K562 (cell line): ENCODE results near the gene NDUFB10. TPM values are rescaled to one million over a fixed set of nuclear protein-coding genes. Genes with fewer than 3 reads are reported as not detected.
A peak's percentile ranks its signal among the peaks of the same experiment; 100 is the strongest.

Experiments used
- MTA2 ChIP-seq: fragments of 450-650 bp; IDR thresholded peaks from 2 replicates; pipeline ENCODE4 v1.6.1; 2016; ENCODE audit warnings: low read depth
- TAF9B ChIP-seq: fragments of 450-650 bp; IDR thresholded peaks from 2 replicates; pipeline ENCODE4 v1.6.1; 2018; ENCODE audit warnings: mild to moderate bottlenecking; ENCODE audit not compliant: partially characterized antibody
- TEAD1 ChIP-seq, 2 experiments: fragments of 450-650 bp in 1 of 2; sonication (generic) in 1 of 2; formaldehyde crosslinking; IDR thresholded peaks; 2 replicates each; pipeline versions ENCODE4 v1.4.0 to v1.8.0; 2020 to 2022; ENCODE audit warnings: mild to moderate bottlenecking in 2 of 2, missing genetic modification reagents in 1 of 2
- THAP12 ChIP-seq: fragments of 250-450 bp; sonication (Bioruptor Pico); IDR thresholded peaks from 2 replicates; pipeline ENCODE4 v1.9.0; 2021; ENCODE audit warnings: mild to moderate bottlenecking, inconsistent platforms
- ZBTB49 ChIP-seq: sonication (generic); formaldehyde crosslinking; IDR thresholded peaks from 2 replicates; pipeline ENCODE4 v1.8.0; 2022; ENCODE audit warnings: missing genetic modification reagents, mild to moderate bottlenecking, borderline replicate concordance
- ZNF354B ChIP-seq: fragments of 250-450 bp; sonication (Bioruptor Pico); IDR thresholded peaks from 2 replicates; pipeline ENCODE4 v1.4.0; 2020
- polyA plus RNA-seq, 8 experiments: library from polyadenylated mRNA; depleted of rRNA in 4 of 8; stranded (reverse) in 5 of 8; unstranded in 3 of 8; fragments of >200 nt; fragmentation: Nextera tagmentation in 2 of 8; fragmentation: Illumina TruSeq in 1 of 8; extraction: Ambion mirVana in 2 of 8; extraction: Trizol in 1 of 8; gene quantifications; 2 replicates each; pipeline versions ENCODE4 v1.2.1 to v1.2.3, GENCODE V29; 2011 to 2014; ENCODE audit warnings: inconsistent platforms in 1 of 8, missing spikeins in 1 of 8
- total RNA-seq, 7 experiments: library from RNA; depleted of rRNA in 6 of 7; stranded (reverse); fragments of >200 nt in 6 of 7; fragmentation: Illumina TruSeq in 2 of 7; extraction: Trizol in 2 of 7; gene quantifications; 2 replicates each; pipeline versions ENCODE4 v1.2.1 to v1.2.3, GENCODE V29; 2011 to 2021; ENCODE audit warnings: low replicate concordance in 1 of 7
- TF ChIP-seq, protein P1 (sequence below): fragments of 450-650 bp; IDR thresholded peaks from 2 replicates; pipeline ENCODE4 v1.6.1; 2017; ENCODE audit warnings: antibody characterized with exemption
- TF ChIP-seq, protein P2 (sequence below), 2 experiments: fragments of 450-650 bp; conservative IDR thresholded peaks; 2 replicates each; pipeline ENCODE4 v1.6.1; 2017; ENCODE audit warnings: mild to moderate bottlenecking in 2 of 2, moderate library complexity in 2 of 2
- TF ChIP-seq, protein P3 (sequence below): IDR thresholded peaks from 2 replicates; pipeline ENCODE4 v1.6.1; 2011; ENCODE audit warnings: borderline replicate concordance, low read depth, mild to moderate bottlenecking, moderate library complexity, low read length; ENCODE audit not compliant: insufficient read depth, poor library complexity, severe bottlenecking
- TF ChIP-seq, protein P4 (sequence below): fragments of 250-450 bp; sonication (Bioruptor Pico); IDR thresholded peaks from 2 replicates; pipeline ENCODE4 v1.8.0; 2022; ENCODE audit warnings: inconsistent platforms
- TF ChIP-seq, protein P5 (sequence below): fragments of 200-800 bp; sonication (Bioruptor generic); IDR thresholded peaks from 2 replicates; pipeline ENCODE4 v1.6.1; 2017; ENCODE audit warnings: missing genetic modification characterization, missing compliant biosample characterization

Gene NDUFB10
- total and polyA plus RNA-seq, 9 of the 15 experiments (the other 6 are each of a cell fraction or from before 2014, with no cell fraction given): 69.3 to 527 (median 161) TPM

DNA sequence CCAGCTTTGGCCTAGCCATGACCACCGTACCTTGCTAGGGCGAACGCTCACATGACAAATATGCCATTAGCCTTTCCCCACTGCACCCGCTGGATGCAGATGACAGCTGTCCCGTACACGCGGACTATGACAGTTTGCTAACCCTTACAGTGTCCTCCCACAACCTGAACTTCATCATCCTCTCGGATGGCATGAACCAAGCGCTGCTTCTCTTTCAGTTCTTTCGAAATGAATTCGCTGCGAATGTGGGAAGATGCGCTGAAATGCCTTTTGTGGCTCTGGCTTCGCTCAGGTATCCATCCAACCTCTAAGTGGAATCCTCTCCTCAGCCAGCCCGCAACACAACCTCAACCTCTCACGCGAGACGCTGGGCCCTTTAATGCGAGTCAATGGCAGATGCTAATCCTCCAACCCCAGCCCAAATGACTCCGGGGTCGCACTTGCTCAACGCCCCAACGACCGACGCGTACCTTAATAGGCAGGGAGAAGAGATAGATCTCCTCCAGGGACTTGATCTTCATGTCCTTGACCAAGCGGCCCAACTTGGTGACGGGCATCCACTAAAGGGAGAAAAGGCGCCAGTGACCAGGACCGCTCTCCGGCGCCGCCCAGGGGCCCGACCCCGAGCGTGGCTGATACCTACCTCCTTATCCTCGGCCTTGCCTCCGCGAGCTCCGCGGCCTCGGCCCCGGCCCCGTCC, 4.6 kb downstream of the NDUFB10 start (continued):
- no peak; the same call in 1 of the 2 replicates for TF ChIP-seq ZBTB49
- TF ChIP-seq, protein P1, sequence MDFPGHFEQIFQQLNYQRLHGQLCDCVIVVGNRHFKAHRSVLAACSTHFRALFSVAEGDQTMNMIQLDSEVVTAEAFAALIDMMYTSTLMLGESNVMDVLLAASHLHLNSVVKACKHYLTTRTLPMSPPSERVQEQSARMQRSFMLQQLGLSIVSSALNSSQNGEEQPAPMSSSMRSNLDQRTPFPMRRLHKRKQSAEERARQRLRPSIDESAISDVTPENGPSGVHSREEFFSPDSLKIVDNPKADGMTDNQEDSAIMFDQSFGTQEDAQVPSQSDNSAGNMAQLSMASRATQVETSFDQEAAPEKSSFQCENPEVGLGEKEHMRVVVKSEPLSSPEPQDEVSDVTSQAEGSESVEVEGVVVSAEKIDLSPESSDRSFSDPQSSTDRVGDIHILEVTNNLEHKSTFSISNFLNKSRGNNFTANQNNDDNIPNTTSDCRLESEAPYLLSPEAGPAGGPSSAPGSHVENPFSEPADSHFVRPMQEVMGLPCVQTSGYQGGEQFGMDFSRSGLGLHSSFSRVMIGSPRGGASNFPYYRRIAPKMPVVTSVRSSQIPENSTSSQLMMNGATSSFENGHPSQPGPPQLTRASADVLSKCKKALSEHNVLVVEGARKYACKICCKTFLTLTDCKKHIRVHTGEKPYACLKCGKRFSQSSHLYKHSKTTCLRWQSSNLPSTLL: no peak
- TF ChIP-seq, protein P2, sequence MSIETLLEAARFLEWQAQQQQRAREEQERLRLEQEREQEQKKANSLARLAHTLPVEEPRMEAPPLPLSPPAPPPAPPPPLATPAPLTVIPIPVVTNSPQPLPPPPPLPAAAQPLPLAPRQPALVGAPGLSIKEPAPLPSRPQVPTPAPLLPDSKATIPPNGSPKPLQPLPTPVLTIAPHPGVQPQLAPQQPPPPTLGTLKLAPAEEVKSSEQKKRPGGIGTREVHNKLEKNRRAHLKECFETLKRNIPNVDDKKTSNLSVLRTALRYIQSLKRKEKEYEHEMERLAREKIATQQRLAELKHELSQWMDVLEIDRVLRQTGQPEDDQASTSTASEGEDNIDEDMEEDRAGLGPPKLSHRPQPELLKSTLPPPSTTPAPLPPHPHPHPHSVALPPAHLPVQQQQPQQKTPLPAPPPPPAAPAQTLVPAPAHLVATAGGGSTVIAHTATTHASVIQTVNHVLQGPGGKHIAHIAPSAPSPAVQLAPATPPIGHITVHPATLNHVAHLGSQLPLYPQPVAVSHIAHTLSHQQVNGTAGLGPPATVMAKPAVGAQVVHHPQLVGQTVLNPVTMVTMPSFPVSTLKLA (conservative IDR thresholded peaks at IDR 0.05): peak; percentile 57 to 80; a peak in 3 of 4 replicates
- TF ChIP-seq, protein P3, sequence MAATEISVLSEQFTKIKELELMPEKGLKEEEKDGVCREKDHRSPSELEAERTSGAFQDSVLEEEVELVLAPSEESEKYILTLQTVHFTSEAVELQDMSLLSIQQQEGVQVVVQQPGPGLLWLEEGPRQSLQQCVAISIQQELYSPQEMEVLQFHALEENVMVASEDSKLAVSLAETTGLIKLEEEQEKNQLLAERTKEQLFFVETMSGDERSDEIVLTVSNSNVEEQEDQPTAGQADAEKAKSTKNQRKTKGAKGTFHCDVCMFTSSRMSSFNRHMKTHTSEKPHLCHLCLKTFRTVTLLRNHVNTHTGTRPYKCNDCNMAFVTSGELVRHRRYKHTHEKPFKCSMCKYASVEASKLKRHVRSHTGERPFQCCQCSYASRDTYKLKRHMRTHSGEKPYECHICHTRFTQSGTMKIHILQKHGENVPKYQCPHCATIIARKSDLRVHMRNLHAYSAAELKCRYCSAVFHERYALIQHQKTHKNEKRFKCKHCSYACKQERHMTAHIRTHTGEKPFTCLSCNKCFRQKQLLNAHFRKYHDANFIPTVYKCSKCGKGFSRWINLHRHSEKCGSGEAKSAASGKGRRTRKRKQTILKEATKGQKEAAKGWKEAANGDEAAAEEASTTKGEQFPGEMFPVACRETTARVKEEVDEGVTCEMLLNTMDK: peak; percentile 0
- TF ChIP-seq THAP12: no peak
- no peak for TF ChIP-seq ZNF354B (CRISPR knock-in tag)
- 0 out of 4 replicates have a peak, but pooled peaks of 1 of the 2 experiments have one; percentile 12 for TF ChIP-seq TEAD1 (CRISPR knock-in tag; IDR thresholded peaks at IDR 0.05)
- no peak for TF ChIP-seq MTA2
- TF ChIP-seq, protein P4, sequence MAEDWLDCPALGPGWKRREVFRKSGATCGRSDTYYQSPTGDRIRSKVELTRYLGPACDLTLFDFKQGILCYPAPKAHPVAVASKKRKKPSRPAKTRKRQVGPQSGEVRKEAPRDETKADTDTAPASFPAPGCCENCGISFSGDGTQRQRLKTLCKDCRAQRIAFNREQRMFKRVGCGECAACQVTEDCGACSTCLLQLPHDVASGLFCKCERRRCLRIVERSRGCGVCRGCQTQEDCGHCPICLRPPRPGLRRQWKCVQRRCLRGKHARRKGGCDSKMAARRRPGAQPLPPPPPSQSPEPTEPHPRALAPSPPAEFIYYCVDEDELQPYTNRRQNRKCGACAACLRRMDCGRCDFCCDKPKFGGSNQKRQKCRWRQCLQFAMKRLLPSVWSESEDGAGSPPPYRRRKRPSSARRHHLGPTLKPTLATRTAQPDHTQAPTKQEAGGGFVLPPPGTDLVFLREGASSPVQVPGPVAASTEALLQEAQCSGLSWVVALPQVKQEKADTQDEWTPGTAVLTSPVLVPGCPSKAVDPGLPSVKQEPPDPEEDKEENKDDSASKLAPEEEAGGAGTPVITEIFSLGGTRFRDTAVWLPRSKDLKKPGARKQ (CRISPR knock-in tag): no peak
- TF ChIP-seq TAF9B: no peak
- TF ChIP-seq, protein P5, sequence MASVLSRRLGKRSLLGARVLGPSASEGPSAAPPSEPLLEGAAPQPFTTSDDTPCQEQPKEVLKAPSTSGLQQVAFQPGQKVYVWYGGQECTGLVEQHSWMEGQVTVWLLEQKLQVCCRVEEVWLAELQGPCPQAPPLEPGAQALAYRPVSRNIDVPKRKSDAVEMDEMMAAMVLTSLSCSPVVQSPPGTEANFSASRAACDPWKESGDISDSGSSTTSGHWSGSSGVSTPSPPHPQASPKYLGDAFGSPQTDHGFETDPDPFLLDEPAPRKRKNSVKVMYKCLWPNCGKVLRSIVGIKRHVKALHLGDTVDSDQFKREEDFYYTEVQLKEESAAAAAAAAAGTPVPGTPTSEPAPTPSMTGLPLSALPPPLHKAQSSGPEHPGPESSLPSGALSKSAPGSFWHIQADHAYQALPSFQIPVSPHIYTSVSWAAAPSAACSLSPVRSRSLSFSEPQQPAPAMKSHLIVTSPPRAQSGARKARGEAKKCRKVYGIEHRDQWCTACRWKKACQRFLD: 0 out of 2 replicates have a peak, but pooled peaks have one; percentile 3
